Psoas muscle (tissue), 8 donors: ENCODE measurements around the gene CACNA1D. TPM values are rescaled to one million over a fixed set of nuclear protein-coding genes. Genes with fewer than 3 reads are reported as not detected.

ENCODE experiments used
- ATAC-seq, 4 donors: fragments of 200-7000 bp; cut with Tn5 transposase; one replicate each; pipeline ENCODE4 v1.9.1; 2020; ENCODE audit warnings: moderate library complexity in 3 of 4, mild to moderate bottlenecking in 2 of 4
- DNase-seq, 2 donors: peaks; one replicate each; pipeline ENCODE4 v3.0.0-alpha.2; 2020
- H3K27ac ChIP-seq: fragments of 200-600 bp; one replicate; pipeline ENCODE4 v1.8.0; 2022
- H3K27me3 ChIP-seq, 3 donors: fragments of 200-600 bp in 1 of 3; one replicate each; pipeline versions ENCODE4 v1.6.1 to v1.8.0; 2013 to 2022; ENCODE audit warnings: low read length in 2 of 3, mild to moderate bottlenecking in 2 of 3, moderate library complexity in 1 of 3; ENCODE audit not compliant: insufficient read depth in 3 of 3
- H3K36me3 ChIP-seq, 2 donors: fragments of 200-600 bp in 1 of 2; one replicate each; pipeline versions ENCODE4 v1.6.1 to v1.8.0; 2013 to 2022; ENCODE audit warnings: low read depth in 1 of 2, mild to moderate bottlenecking in 1 of 2, moderate library complexity in 1 of 2; ENCODE audit not compliant: insufficient read depth in 1 of 2
- H3K4me1 ChIP-seq: fragments of 200-600 bp; one replicate; pipeline ENCODE4 v1.8.0; 2022
- H3K4me3 ChIP-seq: fragments of 200-600 bp; one replicate; pipeline ENCODE4 v1.8.0; 2022; ENCODE audit warnings: mild to moderate bottlenecking
- H3K9me3 ChIP-seq: fragments of 200-600 bp; one replicate; pipeline ENCODE4 v1.8.0; 2022
- CTCF ChIP-seq: fragments of 200-600 bp; IDR thresholded peaks from one replicate; pipeline ENCODE4 v1.8.0; 2022; ENCODE audit warnings: antibody characterized with exemption
- WGBS, 3 donors: extraction: QIAGEN DNeasy Blood & Tissue Kit; methylation state at CpG; one replicate each; pipeline versions ENCODE4 v1.1.6 to v1.1.7; 2013; 5-methylcytosine and 5-hydroxymethylcytosine counted together
- intact Hi-C, 2 donors: fragments of 100-400 bp; cut with DNase I; formaldehyde crosslinking; loops; one replicate each; pipeline versions ENCODE4 v1.11.0 to v1.14.2; 2022
- polyA plus RNA-seq, 3 donors: library from polyadenylated mRNA; stranded (reverse); fragments of 200-250 nt; gene quantifications; one replicate each; pipeline ENCODE4 v1.2.3, GENCODE V29; 2013
- total RNA-seq, 4 donors: library from RNA; stranded (reverse); fragmentation: NEBNext Ultra II Directional in 2 of 4; extraction: Animal tissue kit (Norgen Biotek cat#: 25700) in 2 of 4; gene quantifications; one replicate each; pipeline versions ENCODE4 v1.2.1 to v1.2.4, GENCODE V29; 2021 to 2023
- donor health status: healthy with polysubstance abuse.
- donor health status: DM: no; HTN: no; CAD: no; lungs with moderate emphysema.
- donor health status: Bipolar disorder and iron deficiency.
- donor health status: healthy.
- donor health status: DM: yes; HTN: yes; CAD: no.
- donor health status: DM: no; HTN: no; CAD: no.
- donor health status: DM: no; HTN: no; CAD: no.
- donor health status: DM: yes; HTN: yes; CAD: no.

CACNA1D gene
- total and polyA plus RNA-seq, 7 donors, result 0.05 to 0.82 (median 0.28) TPM; not detected in 2

- Histone ChIP-seq H3K9me3 (no peaks in the 10 kb centered on the region), H3K36me3 (no peaks in the 10 kb centered on the region), H3K27ac (no peak overlapping the region), H3K4me3 (no peak overlapping the region), H3K4me1 (no peaks in the 10 kb centered on the region), H3K27me3 (peaks cover 0 to 2% (median 0%) of the 10 kb centered on the region in 3 donors)
- ATAC-seq, result no peak
- WGBS, 3 donors, result 47 to 69% (median 57%) methylated on average over 2 of the region's 2 CpGs
- DNase-seq, result no peak
- TF ChIP-seq CTCF, result no peak
- intact Hi-C loops, result no loop called here
These were observed 195.3 kb downstream of the CACNA1D start for GRCh38 chr3:53689681-53690080.

- 78 to 89% (median 82%) methylated on average over 7 of the region's 7 CpGs for WGBS, 3 donors
These were observed 196.1 kb downstream of the CACNA1D start for GRCh38 chr3:53690521-53690920.

DNA sequence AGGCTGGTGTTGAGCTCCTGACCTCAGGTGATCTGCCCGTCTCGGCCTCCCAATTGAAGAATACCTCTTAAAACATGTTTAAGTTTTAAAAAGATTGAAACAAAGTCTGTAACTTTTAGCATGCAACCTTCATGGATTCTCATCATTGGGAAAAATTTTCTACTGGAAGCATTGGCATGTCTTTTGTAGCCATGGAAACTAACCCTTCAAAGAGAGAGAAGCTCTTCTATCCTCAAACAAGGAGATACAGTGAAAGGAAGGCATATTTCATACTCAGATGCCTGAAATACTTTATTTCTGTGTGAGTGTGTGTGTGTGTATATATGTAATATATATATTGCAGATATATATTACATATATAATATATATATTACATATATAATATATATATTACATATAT, 196.9 kb downstream of the CACNA1D start:
- intact Hi-C loops, result no loop called here

More at GRCh38 chr3:53690521-53690920, 196.1 kb downstream of the CACNA1D start:
- H3K36me3 ChIP-seq, result no peaks in the 10 kb centered on the region
- H3K9me3 ChIP-seq, result no peaks in the 10 kb centered on the region
- H3K27me3 ChIP-seq, result peaks cover 0 to 2% (median 0%) of the 10 kb centered on the region in 3 donors
- TF ChIP-seq CTCF, result no peak
- H3K27ac ChIP-seq, result no peak overlapping the region
- no peaks in the 10 kb centered on the region for H3K4me1 ChIP-seq
- ATAC-seq (no peak), DNase-seq (no peak)
- intact Hi-C loops, result no loop called here
- H3K4me3 ChIP-seq, result no peak overlapping the region

DNA sequence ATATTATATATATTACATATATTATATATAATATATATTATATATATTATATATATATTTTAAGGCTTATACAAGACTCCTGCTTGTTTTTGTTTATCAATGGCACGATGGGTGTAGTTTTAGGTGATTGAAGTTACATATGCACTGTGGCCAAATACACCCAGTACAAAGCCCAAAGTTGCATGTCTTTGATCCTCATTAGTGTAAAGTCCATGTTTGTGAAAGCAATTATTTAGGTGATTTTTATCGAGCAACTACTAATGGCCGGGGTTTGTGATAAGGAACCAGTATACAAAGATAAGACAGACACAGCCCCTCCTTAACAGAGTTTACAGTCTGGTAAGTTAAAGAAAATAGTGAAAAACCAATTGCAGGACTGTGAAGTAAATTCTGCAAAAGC, 197.5 kb downstream of the CACNA1D start:
- Histone ChIP-seq H3K4me3 (no peak overlapping the region), H3K27me3 (peaks cover 0 to 2% (median 0%) of the 10 kb centered on the region in 3 donors), H3K4me1 (no peaks in the 10 kb centered on the region), H3K36me3 (no peaks in the 10 kb centered on the region), H3K27ac (no peak overlapping the region), H3K9me3 (no peaks in the 10 kb centered on the region)
- DNase-seq (no peak), ATAC-seq (no peak)
- intact Hi-C loops, result no loop called here
- 95 to 96% (median 96%) methylated on average over 3 of the region's 3 CpGs for WGBS, 3 donors
- no peak for TF ChIP-seq CTCF

More for the DNA sequence above, 196.9 kb downstream of the CACNA1D start:
- ATAC-seq (no peak), DNase-seq (no peak)
- no peak overlapping the region for H3K4me3 ChIP-seq
- H3K4me1 ChIP-seq, result no peaks in the 10 kb centered on the region
- no peak for TF ChIP-seq CTCF
- H3K36me3 ChIP-seq, result no peaks in the 10 kb centered on the region
- no peak overlapping the region for H3K27ac ChIP-seq
- H3K9me3 ChIP-seq, result no peaks in the 10 kb centered on the region
- 91 to 99% (median 97%) methylated on average over 2 of the region's 2 CpGs for WGBS, 3 donors
- H3K27me3 ChIP-seq, result peaks cover 0 to 2% (median 0%) of the 10 kb centered on the region in 3 donors

DNA sequence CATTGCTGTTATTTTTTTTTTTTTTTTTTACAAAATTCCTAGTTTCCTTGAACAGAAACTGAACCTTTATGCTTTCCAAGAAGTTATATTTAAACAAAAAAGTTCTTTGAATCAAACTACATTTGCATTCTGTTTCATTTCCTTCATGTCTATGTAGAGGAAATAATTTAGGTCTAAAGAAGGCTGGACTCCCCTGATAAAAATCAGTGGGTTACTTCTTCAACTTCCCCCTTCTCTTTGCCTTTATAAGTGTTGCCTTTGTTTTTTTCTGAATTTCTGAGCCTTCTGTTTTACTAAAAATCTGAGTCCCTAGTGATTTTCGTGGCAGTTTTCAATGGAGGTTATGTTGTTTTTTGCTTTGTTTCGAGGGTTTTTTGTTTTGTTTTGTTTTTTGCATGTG, 199.0 kb downstream of the CACNA1D start:
- no peaks in the 10 kb centered on the region for H3K36me3 ChIP-seq
- H3K4me1 ChIP-seq, result no peaks in the 10 kb centered on the region
- H3K9me3 ChIP-seq, result no peaks in the 10 kb centered on the region
- no peak for ATAC-seq
- TF ChIP-seq CTCF, result no peak
- peaks cover 0 to 2% (median 0%) of the 10 kb centered on the region in 3 donors for H3K27me3 ChIP-seq
- intact Hi-C loops, result no loop called here
- no peak for DNase-seq
- WGBS, 3 donors, result 64 to 76% (median 66%) methylated on average over 2 of the region's 2 CpGs
- H3K4me3 ChIP-seq, result no peak overlapping the region
- H3K27ac ChIP-seq, result no peak overlapping the region
